ENCODE measurements around the gene KCNT2. TPM values are rescaled to one million over a fixed set of nuclear protein-coding genes. Genes with fewer than 3 reads are reported as not detected.

The KCNT2 gene
- total RNA-seq, 1 experiment from 2014 or later = 9.1 TPM

GRCh38 chr1:196607981-196608380 lies 259 bp downstream of the KCNT2 start:
- Histone ChIP-seq H2BK12ac (ENCODE audit: insufficient read length, low read depth, low read length) (peak overlapping the region; percentile 18), H2AK5ac (ENCODE audit: insufficient read length, low read length) (no peak overlapping the region), H3K79me2 (ENCODE audit: insufficient read depth, low read length) (peaks cover 20% of the 10 kb centered on the region), H4K91ac (ENCODE audit: insufficient read length, low read depth, low read length) (no peak overlapping the region), H3K18ac (ENCODE audit: insufficient read length, low read depth, low read length) (peak overlapping the region; percentile 96), H3K9ac (ENCODE audit: extremely low read depth, insufficient read length, low read length) (peak overlapping the region; percentile 97), H3K4ac (ENCODE audit: low read depth, low read length) (no peak overlapping the region), H3K56ac (ENCODE audit: insufficient read length, low read depth, low read length) (no peak overlapping the region), H3K23ac (ENCODE audit: insufficient read length, low read depth, low read length) (no peak overlapping the region), H4K20me1 (ENCODE audit: control insufficient read depth, insufficient read depth, insufficient read length) (no peaks in the 10 kb centered on the region), H4K8ac (replicated peaks; ENCODE audit: insufficient read length, low read depth, low read length) (no peak overlapping the region), H2BK15ac (ENCODE audit: low read depth, low read length) (no peak overlapping the region), H4K5ac (ENCODE audit: insufficient read length, low read depth, low read length) (no peak overlapping the region), H3K4me1 (ENCODE audit: insufficient read depth, low read length) (peaks cover 5% of the 10 kb centered on the region; the same call in 1 of the 2 replicates), H2BK120ac (ENCODE audit: low read depth, low read length, poor library complexity, severe bottlenecking) (no peak overlapping the region), H3T11ph (ENCODE audit: low read length) (peak overlapping the region; percentile 46), H3K27me3 (ENCODE audit: insufficient read depth, low read length) (no peaks in the 10 kb centered on the region), H2BK5ac (ENCODE audit: insufficient read length, low read length) (peak overlapping the region; percentile 43), H3K14ac (ENCODE audit: insufficient read depth, low read length) (peak overlapping the region; percentile 84), H3K79me1 (ENCODE audit: insufficient read depth, low read depth, low read length, poor library complexity, severe bottlenecking) (no peaks in the 10 kb centered on the region), H3K23me2 (ENCODE audit: insufficient read length, low read depth, low read length, poor library complexity, severe bottlenecking) (no peaks in the 10 kb centered on the region), H2AFZ (ENCODE audit: low read length) (peak overlapping the region; percentile 74), H3K4me2 (ENCODE audit: insufficient read depth, insufficient read length, low read length) (peak overlapping the region; percentile 90), H3K9me3 (ENCODE audit: control insufficient read depth, low read depth, low read length) (no peaks in the 10 kb centered on the region), H2BK20ac (ENCODE audit: low read depth, low read length, poor library complexity, severe bottlenecking) (no peak overlapping the region), H3K27ac (ENCODE audit: insufficient read length, low read depth, low read length) (peak overlapping the region; percentile 92)
- peak overlapping the region; percentile 94 to 98 for H3K4me3 Mint-ChIP-seq
- no peak for DNase-seq
- no peak for TF ChIP-seq CTCF (conservative IDR thresholded peaks at IDR 0.05)
- H3K9me3 Mint-ChIP-seq = no peaks in the 10 kb centered on the region
- H3K27me3 Mint-ChIP-seq (ENCODE audit: low read depth) = no peaks in the 10 kb centered on the region
- H3K36me3 Mint-ChIP-seq (ENCODE audit: insufficient read depth in 1 of 3, low read depth in 3 of 3) = peaks cover 4 to 9% (median 8%) of the 10 kb centered on the region in 3 experiments; a peak in 4 of 7 replicates
- peaks cover 52% of the 10 kb centered on the region in 2 experiments for H3K4me1 Mint-ChIP-seq
- peak overlapping the region; percentile 97 to 99 (median 98) for H3K27ac Mint-ChIP-seq
- no CpG with 5 or more reads among the region's 8 CpGs for WGBS (ENCODE audit: extremely low coverage, insufficient read length, low lambda C conversion rate)

Data from H9 (cell line).